GM18873 (cell line): Measurements from ENCODE around the gene FOXE3.
"Not testable (repeated sequence)": the region's sequence is repeated elsewhere in the genome, so short reads cannot be mapped to it uniquely, and the experiment has no call there.

Experiments
- ATAC-seq: cut with Tn5 transposase; IDR thresholded peaks from one replicate; pipeline ENCODE4 v1.9.1; 2021; ENCODE audit warnings: mild to moderate bottlenecking, moderate library complexity, moderate number of reproducible peaks; ENCODE audit not compliant: unreplicated experiment, low FRiP score

The FOXE3 gene

GRCh38 chr1:47444562-47445465 is 28.7 kb downstream of the FOXE3 start:
- ATAC-seq: no peak

- no peak for ATAC-seq
Observed at GRCh38 chr1:47445823-47446550, 29.9 kb downstream of the FOXE3 start.

- ATAC-seq: no peak
Observed at GRCh38 chr1:47448462-47449222, 32.6 kb downstream of the FOXE3 start.

- ATAC-seq: no peak
Observed at GRCh38 chr1:47449822-47450552, 33.9 kb downstream of the FOXE3 start.

GRCh38 chr1:47450606-47451005 is 34.5 kb downstream of the FOXE3 start:
- no peak for ATAC-seq

GRCh38 chr1:47452426-47452825 is 36.3 kb downstream of the FOXE3 start:
- no peak for ATAC-seq

GRCh38 chr1:47453910-47454309 is 37.8 kb downstream of the FOXE3 start:
- not testable (repeated sequence) for ATAC-seq

- ATAC-seq: no peak
Observed at GRCh38 chr1:47456250-47456649, 40.2 kb downstream of the FOXE3 start.

GRCh38 chr1:47457547-47457946 is 41.5 kb downstream of the FOXE3 start:
- ATAC-seq: not testable (repeated sequence)

GRCh38 chr1:47459253-47459788 is 43.2 kb downstream of the FOXE3 start:
- ATAC-seq: no peak

GRCh38 chr1:47460040-47460439 is 44.0 kb downstream of the FOXE3 start:
- ATAC-seq: no peak

GRCh38 chr1:47460456-47460855 is 44.4 kb downstream of the FOXE3 start:
- no peak for ATAC-seq

- ATAC-seq: no peak
Observed at GRCh38 chr1:47465605-47466004, 49.5 kb downstream of the FOXE3 start.
